AG10803 (cell line): ENCODE data around the gene MITF.

Source experiments
- DNase-seq: peaks from one replicate; pipeline ENCODE4 v3.0.0; 2010; ENCODE audit warnings: low read depth
- H3K4me3 ChIP-seq: 2 replicates; pipeline ENCODE4 v1.5.1; 2011; ENCODE audit warnings: mild to moderate bottlenecking, low read length, control low read depth
- CTCF ChIP-seq: conservative IDR thresholded peaks from 2 replicates; pipeline ENCODE4 v1.5.1; 2011; ENCODE audit warnings: mild to moderate bottlenecking, low read length, control low read depth, inconsistent platforms

The MITF gene

DNA sequence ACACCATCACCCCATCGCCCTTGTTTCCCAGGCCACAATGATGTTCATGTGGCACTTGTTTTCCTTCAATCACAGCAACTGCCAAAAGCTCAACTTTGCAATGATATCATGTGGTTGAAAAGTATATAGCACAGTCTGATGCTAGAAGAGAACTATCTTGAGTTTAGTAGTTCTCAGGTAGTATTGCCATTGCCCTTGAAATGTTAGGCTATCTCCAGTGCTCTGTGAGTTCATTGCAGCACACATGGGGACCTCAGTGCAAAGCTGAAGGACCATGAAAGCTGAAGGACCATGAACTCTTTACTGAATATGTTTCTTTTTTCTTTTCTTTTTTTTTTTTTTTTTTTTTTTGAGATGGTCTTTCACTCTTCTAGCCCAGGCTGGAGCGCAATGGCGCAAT lies 224.4 kb downstream of the MITF start:
- TF ChIP-seq CTCF = no peak
- no peak for DNase-seq
- no peak overlapping the region for H3K4me3 ChIP-seq

- no peak for DNase-seq
- no peak for TF ChIP-seq CTCF
Measured at GRCh38 chr3:69967156-69967555, 227.9 kb downstream of the MITF start.

GRCh38 chr3:69970827-69971226 lies 231.6 kb downstream of the MITF start:
- no peak for TF ChIP-seq CTCF
- DNase-seq = no peak
- H3K4me3 ChIP-seq = no peak overlapping the region

More at GRCh38 chr3:69967156-69967555, 227.9 kb downstream of the MITF start:
- no peak overlapping the region for H3K4me3 ChIP-seq

DNA sequence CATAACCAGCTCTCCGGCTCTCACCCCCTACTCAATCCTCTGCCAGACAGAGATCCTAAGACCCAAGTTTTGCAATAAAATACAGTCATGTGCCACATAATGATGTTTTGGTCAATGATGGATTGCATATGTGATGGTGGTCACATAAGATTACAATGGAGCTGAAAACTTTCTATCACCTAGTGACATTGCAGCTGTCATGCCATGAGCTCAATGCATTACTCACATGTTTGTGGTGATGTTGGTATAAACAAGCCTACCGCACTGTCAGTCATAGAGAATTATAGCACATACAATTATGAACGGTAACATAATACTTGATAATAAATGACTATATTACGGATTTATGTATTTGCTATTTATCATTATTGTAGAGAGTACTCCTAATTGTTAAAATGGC lies 233.4 kb downstream of the MITF start:
- no peak for DNase-seq
- no peak for TF ChIP-seq CTCF
- no peak overlapping the region for H3K4me3 ChIP-seq

DNA sequence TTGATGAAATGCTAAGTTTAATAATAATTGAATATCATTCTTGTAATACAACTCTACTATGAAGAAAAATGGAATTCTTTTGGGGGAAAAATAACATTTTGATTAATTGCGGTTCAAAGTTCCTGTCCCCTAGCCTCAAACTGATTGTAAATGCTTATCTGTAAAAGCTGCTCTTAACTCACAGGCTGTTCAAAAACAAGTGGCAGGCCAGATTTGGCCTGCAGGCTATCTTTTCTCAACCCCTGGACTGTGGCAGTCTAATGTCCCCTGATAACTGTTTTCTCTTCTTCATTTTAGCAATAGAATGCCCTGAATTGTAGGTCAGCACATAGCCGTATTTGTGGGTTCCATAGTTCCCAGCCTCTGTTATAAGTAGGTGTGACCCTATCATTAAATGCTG lies 236.8 kb downstream of the MITF start:
- no peak overlapping the region for H3K4me3 ChIP-seq
- DNase-seq = no peak
- TF ChIP-seq CTCF = no peak

- no peak for DNase-seq
- TF ChIP-seq CTCF = no peak
- no peak overlapping the region for H3K4me3 ChIP-seq
Measured at GRCh38 chr3:69983546-69984265, 244.4 kb downstream of the MITF start.

DNA sequence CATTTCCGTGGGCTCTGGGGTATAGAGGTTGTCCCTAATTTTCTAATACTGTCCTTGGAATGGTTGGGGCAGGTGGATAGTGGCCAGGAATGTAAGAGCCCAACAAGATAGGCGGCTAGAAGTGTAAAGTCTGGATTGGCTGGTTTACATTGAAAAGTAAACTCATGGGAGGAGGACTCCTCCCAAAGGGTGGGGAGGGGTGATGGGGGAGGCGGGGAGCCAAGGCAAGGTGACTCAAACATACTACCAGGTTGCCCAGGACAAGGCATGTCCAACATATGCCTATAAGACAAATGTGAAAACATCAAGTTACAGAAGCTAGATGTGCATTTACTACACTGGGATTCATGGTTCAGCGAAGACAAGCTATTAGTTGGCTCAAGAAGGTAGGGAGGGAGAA lies 246.0 kb downstream of the MITF start:
- no peak for DNase-seq
- no peak overlapping the region for H3K4me3 ChIP-seq
- TF ChIP-seq CTCF = no peak
